Renal pelvis (tissue), 4 donors: ENCODE measurements around the gene TSHZ3. TPM values are rescaled to one million over a fixed set of nuclear protein-coding genes. Genes with fewer than 3 reads are reported as not detected.

Experiments used
- DNase-seq: peaks from one replicate; pipeline ENCODE4 v3.0.0-alpha.2; 2013
- polyA plus RNA-seq, 3 donors: library from polyadenylated mRNA; unstranded; fragments of 120-200 nt; gene quantifications; one replicate each; pipeline ENCODE4 v1.2.1, GENCODE V29; 2013; ENCODE audit not compliant: insufficient read length in 3 of 3

The TSHZ3 gene
- polyA plus RNA-seq, 3 donors: 10.0 to 12.5 (median 12.1) TPM

- no peak for DNase-seq
Observed at GRCh38 chr19:31253526-31254179, 95.6 kb downstream of the TSHZ3 start.

- no peak for DNase-seq
Observed at GRCh38 chr19:31252441-31252840, 96.8 kb downstream of the TSHZ3 start.

- DNase-seq: no peak
Observed at GRCh38 chr19:31249217-31249616, 100.0 kb downstream of the TSHZ3 start.

GRCh38 chr19:31235806-31236205, 113.4 kb downstream of the TSHZ3 start:
- DNase-seq: no peak

- no peak for DNase-seq
Observed at GRCh38 chr19:31233295-31233800, 115.9 kb downstream of the TSHZ3 start.

GRCh38 chr19:31232871-31233270, 116.4 kb downstream of the TSHZ3 start:
- no peak for DNase-seq

GRCh38 chr19:31232180-31232579, 117.1 kb downstream of the TSHZ3 start:
- DNase-seq: no peak

GRCh38 chr19:31231237-31231636, 118.0 kb downstream of the TSHZ3 start:
- no peak for DNase-seq

GRCh38 chr19:31226151-31226935, 122.9 kb downstream of the TSHZ3 start:
- DNase-seq: no peak
